ENCODE results near the gene CILP2. TPM values are rescaled to one million over a fixed set of nuclear protein-coding genes. Genes with fewer than 3 reads are reported as not detected.

The CILP2 gene
- total and polyA plus RNA-seq, 2 donors (not counting 1 experiment from before 2014, with no cell fraction given) = 0.10 to 0.66 TPM

DNA sequence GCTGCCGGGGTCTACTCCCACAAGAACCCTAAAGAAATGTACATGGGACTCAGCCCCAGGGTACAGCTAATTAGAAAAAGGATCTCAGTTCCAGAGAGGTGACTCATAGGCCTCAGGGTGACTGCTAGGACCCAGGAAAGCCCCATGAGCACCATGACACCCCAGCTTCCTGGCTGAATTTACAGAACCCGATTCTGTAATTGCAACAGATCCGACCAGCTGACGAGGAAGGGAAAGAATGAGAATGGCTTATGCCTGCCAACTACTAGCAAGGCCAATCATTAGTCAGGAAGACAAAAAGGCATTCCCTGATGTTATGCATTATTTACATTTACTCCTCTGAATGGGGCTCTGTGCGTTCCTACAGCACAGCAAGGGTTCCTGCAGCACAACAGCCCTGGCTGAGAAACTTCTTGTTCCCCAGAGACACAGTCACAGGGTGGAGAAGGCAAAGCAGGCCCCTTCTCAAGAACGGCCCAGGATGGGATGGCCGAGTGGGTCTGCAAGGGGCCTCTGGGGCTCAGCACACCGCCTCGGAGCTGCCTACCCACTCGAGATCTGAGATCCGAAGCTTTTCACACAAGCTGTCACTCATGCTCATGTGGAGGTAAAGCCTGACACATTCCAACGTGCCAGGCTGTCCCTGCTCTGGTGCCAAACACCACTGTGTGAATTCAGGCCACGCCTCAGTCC lies 53.2 kb downstream of the CILP2 start:
- peak overlapping the region; percentile 61 for H2AFZ ChIP-seq (ENCODE audit: low read length)

DNA sequence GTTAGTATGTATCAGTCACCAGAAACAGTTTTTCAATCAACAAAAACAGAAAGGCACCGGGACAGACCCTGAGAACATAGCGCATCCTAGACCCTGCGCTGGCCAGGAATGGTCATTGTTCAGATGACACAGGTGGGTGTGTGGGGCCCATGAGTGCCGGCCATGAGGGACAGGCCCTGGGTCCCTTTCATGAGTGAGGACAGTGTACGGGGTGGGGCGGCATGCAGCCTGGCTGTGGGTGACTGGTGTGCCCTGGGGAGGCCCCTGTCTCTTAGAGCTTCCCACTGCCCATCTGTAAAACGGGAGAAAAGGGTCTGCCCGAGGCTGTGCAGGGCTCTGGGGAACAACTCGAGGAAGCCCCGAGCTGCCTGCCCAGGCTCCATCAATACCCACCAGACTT lies 54.6 kb downstream of the CILP2 start:
- Histone ChIP-seq H4K20me1 (ENCODE audit: control insufficient read depth, extremely low read depth, insufficient read depth, low read length) (no peaks in the 10 kb centered on the region), H3K9me3 (ENCODE audit: control insufficient read depth, insufficient read depth, low read depth, low read length) (no peaks in the 10 kb centered on the region), H3K4me3 (replicated peaks in 1 of 4; ENCODE audit: control extremely low read depth in 1 of 4, insufficient read depth in 1 of 4, low read depth in 3 of 4, low read length in 4 of 4) (no peak overlapping the region), H3K36me3 (ENCODE audit: control insufficient read depth, insufficient read depth, low read length) (no peaks in the 10 kb centered on the region), H3K27ac (ENCODE audit: insufficient read depth, low read length) (no peak overlapping the region), H3K4me2 (ENCODE audit: extremely low read depth, insufficient read depth, low read length) (no peak overlapping the region), H3K9ac (ENCODE audit: insufficient read depth, low read length) (no peak overlapping the region), H3K27me3 (ENCODE audit: control insufficient read depth, insufficient read depth, low read length) (no peaks in the 10 kb centered on the region), H3K4me1 (ENCODE audit: control insufficient read depth, extremely low read depth, insufficient read depth, low read length) (peaks cover 18% of the 10 kb centered on the region), H3K79me2 (ENCODE audit: control insufficient read depth, insufficient read depth, low read length) (no peaks in the 10 kb centered on the region), H2AFZ (ENCODE audit: low read length) (no peak overlapping the region)
- no peak for DNase-seq (ENCODE audit: low read depth in 2 of 2)
- TF ChIP-seq, protein P1, sequence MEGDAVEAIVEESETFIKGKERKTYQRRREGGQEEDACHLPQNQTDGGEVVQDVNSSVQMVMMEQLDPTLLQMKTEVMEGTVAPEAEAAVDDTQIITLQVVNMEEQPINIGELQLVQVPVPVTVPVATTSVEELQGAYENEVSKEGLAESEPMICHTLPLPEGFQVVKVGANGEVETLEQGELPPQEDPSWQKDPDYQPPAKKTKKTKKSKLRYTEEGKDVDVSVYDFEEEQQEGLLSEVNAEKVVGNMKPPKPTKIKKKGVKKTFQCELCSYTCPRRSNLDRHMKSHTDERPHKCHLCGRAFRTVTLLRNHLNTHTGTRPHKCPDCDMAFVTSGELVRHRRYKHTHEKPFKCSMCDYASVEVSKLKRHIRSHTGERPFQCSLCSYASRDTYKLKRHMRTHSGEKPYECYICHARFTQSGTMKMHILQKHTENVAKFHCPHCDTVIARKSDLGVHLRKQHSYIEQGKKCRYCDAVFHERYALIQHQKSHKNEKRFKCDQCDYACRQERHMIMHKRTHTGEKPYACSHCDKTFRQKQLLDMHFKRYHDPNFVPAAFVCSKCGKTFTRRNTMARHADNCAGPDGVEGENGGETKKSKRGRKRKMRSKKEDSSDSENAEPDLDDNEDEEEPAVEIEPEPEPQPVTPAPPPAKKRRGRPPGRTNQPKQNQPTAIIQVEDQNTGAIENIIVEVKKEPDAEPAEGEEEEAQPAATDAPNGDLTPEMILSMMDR (conservative IDR thresholded peaks at IDR 0.05 in 1 of 2, IDR thresholded peaks at IDR 0.05 in 1 of 2; ENCODE audit: low read depth in 1 of 2, low read length in 2 of 2) = no peak
- no peak for TF ChIP-seq EZH2 (IDR thresholded peaks at IDR 0.05; ENCODE audit: low read length, missing control alignments)

More for the DNA sequence above, 53.2 kb downstream of the CILP2 start:
- Histone ChIP-seq H3K27me3 (ENCODE audit: control insufficient read depth, insufficient read depth, low read length) (no peaks in the 10 kb centered on the region), H3K36me3 (ENCODE audit: control insufficient read depth, insufficient read depth, low read length) (no peaks in the 10 kb centered on the region), H4K20me1 (ENCODE audit: control insufficient read depth, extremely low read depth, insufficient read depth, low read length) (no peaks in the 10 kb centered on the region), H3K79me2 (ENCODE audit: control insufficient read depth, insufficient read depth, low read length) (no peaks in the 10 kb centered on the region), H3K27ac (ENCODE audit: insufficient read depth, low read length) (peak overlapping the region; percentile 90), H3K9me3 (ENCODE audit: control insufficient read depth, insufficient read depth, low read depth, low read length) (no peaks in the 10 kb centered on the region), H3K4me3 (replicated peaks in 1 of 4; ENCODE audit: control extremely low read depth in 1 of 4, insufficient read depth in 1 of 4, low read depth in 3 of 4, low read length in 4 of 4) (no peak overlapping the region), H3K4me2 (ENCODE audit: extremely low read depth, insufficient read depth, low read length) (peak overlapping the region; percentile 89), H3K9ac (ENCODE audit: insufficient read depth, low read length) (no peak overlapping the region), H3K4me1 (ENCODE audit: control insufficient read depth, extremely low read depth, insufficient read depth, low read length) (peaks cover 15% of the 10 kb centered on the region)
- TF ChIP-seq, protein P1 (conservative IDR thresholded peaks at IDR 0.05 in 1 of 2, IDR thresholded peaks at IDR 0.05 in 1 of 2; ENCODE audit: low read depth in 1 of 2, low read length in 2 of 2) = no peak
- TF ChIP-seq EZH2 (IDR thresholded peaks at IDR 0.05; ENCODE audit: low read length, missing control alignments) = no peak
- DNase-seq (ENCODE audit: low read depth in 2 of 2) = peak; percentile 94 to 98

DNA sequence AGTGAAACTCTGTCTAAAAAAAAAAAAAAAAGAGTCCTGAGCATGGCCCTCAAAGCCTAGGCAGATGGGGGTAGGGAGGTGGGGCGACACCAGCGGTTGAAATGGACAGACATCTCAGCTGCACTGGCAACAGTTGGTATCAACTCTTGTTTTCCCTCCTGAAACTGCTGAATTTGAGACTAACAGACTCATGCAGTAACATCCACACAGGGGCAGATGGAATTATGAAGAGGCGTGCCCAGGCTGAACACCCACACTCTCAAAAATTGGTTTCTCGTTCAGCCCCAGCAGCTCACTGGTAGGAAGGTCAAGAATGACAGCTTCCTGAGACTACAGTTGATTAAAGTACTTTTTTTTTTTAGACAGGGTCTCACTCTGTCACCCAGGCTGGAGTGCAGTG lies 56.3 kb downstream of the CILP2 start:
- Histone ChIP-seq H3K9me3 (ENCODE audit: control insufficient read depth, insufficient read depth, low read depth, low read length) (no peaks in the 10 kb centered on the region), H3K27me3 (ENCODE audit: control insufficient read depth, insufficient read depth, low read length) (no peaks in the 10 kb centered on the region), H4K20me1 (ENCODE audit: control insufficient read depth, extremely low read depth, insufficient read depth, low read length) (no peaks in the 10 kb centered on the region), H3K27ac (ENCODE audit: insufficient read depth, low read length) (no peak overlapping the region), H3K79me2 (ENCODE audit: control insufficient read depth, insufficient read depth, low read length) (no peaks in the 10 kb centered on the region), H2AFZ (ENCODE audit: low read length) (no peak overlapping the region), H3K36me3 (ENCODE audit: control insufficient read depth, insufficient read depth, low read length) (no peaks in the 10 kb centered on the region), H3K4me2 (ENCODE audit: extremely low read depth, insufficient read depth, low read length) (no peak overlapping the region), H3K9ac (ENCODE audit: insufficient read depth, low read length) (no peak overlapping the region), H3K4me3 (replicated peaks in 1 of 4; ENCODE audit: control extremely low read depth in 1 of 4, insufficient read depth in 1 of 4, low read depth in 3 of 4, low read length in 4 of 4) (no peak overlapping the region), H3K4me1 (ENCODE audit: control insufficient read depth, extremely low read depth, insufficient read depth, low read length) (peaks cover 18% of the 10 kb centered on the region)
- DNase-seq (ENCODE audit: low read depth in 2 of 2) = no peak
- TF ChIP-seq, protein P1 (conservative IDR thresholded peaks at IDR 0.05 in 1 of 2, IDR thresholded peaks at IDR 0.05 in 1 of 2; ENCODE audit: low read depth in 1 of 2, low read length in 2 of 2) = no peak
- no peak for TF ChIP-seq EZH2 (IDR thresholded peaks at IDR 0.05; ENCODE audit: low read length, missing control alignments)

Measured in fibroblast of lung (primary cell).